HG03558 (cell line): Measurements from ENCODE around the gene GADD45G.

Source experiments
- ATAC-seq: cut with Tn5 transposase; IDR thresholded peaks from one replicate; pipeline ENCODE4 v1.9.1; 2021; ENCODE audit warnings: moderate number of reproducible peaks; ENCODE audit not compliant: unreplicated experiment; ENCODE audit errors: extremely low read depth

GADD45G gene

GRCh38 chr9:89592213-89592815, 12.5 kb upstream of the GADD45G start:
- no peak for ATAC-seq

GRCh38 chr9:89592963-89593726, 11.7 kb upstream of the GADD45G start:
- no peak for ATAC-seq

- no peak for ATAC-seq
Measured at GRCh38 chr9:89593727-89594427, 10.9 kb upstream of the GADD45G start.

GRCh38 chr9:89594811-89595550, 9.8 kb upstream of the GADD45G start:
- ATAC-seq = no peak

GRCh38 chr9:89595646-89596045, 9.2 kb upstream of the GADD45G start:
- ATAC-seq = no peak

- no peak for ATAC-seq
Measured at GRCh38 chr9:89596937-89597555, 7.8 kb upstream of the GADD45G start.

- no peak for ATAC-seq
Measured at GRCh38 chr9:89597711-89598362, 7.0 kb upstream of the GADD45G start.

GRCh38 chr9:89598363-89598713, 6.5 kb upstream of the GADD45G start:
- no peak for ATAC-seq

GRCh38 chr9:89598926-89599325, 5.9 kb upstream of the GADD45G start:
- ATAC-seq = no peak

- ATAC-seq = no peak
Measured at GRCh38 chr9:89600831-89601230, 4.0 kb upstream of the GADD45G start.

GRCh38 chr9:89601306-89601705, 3.5 kb upstream of the GADD45G start:
- ATAC-seq = no peak

- no peak for ATAC-seq
Measured at GRCh38 chr9:89601856-89602562, 2.8 kb upstream of the GADD45G start.

GRCh38 chr9:89602978-89603766, 1.6 kb upstream of the GADD45G start:
- no peak for ATAC-seq

GRCh38 chr9:89603767-89604665, 796 bp upstream of the GADD45G start:
- no peak for ATAC-seq

GRCh38 chr9:89605465-89606048, 745 bp downstream of the GADD45G start:
- ATAC-seq = no peak

GRCh38 chr9:89606049-89606623, 1.3 kb downstream of the GADD45G start:
- ATAC-seq = no peak
